GM21619 (cell line): ENCODE data around the gene TRABD.
"Not testable (repeated sequence)": the region's sequence is repeated elsewhere in the genome, so short reads cannot be mapped to it uniquely, and the experiment has no call there.

Source experiments
- ATAC-seq: cut with Tn5 transposase; IDR thresholded peaks from one replicate; pipeline ENCODE4 v1.9.1; 2021; ENCODE audit not compliant: unreplicated experiment

The TRABD gene, protein sequence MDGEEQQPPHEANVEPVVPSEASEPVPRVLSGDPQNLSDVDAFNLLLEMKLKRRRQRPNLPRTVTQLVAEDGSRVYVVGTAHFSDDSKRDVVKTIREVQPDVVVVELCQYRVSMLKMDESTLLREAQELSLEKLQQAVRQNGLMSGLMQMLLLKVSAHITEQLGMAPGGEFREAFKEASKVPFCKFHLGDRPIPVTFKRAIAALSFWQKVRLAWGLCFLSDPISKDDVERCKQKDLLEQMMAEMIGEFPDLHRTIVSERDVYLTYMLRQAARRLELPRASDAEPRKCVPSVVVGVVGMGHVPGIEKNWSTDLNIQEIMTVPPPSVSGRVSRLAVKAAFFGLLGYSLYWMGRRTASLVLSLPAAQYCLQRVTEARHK

DNA sequence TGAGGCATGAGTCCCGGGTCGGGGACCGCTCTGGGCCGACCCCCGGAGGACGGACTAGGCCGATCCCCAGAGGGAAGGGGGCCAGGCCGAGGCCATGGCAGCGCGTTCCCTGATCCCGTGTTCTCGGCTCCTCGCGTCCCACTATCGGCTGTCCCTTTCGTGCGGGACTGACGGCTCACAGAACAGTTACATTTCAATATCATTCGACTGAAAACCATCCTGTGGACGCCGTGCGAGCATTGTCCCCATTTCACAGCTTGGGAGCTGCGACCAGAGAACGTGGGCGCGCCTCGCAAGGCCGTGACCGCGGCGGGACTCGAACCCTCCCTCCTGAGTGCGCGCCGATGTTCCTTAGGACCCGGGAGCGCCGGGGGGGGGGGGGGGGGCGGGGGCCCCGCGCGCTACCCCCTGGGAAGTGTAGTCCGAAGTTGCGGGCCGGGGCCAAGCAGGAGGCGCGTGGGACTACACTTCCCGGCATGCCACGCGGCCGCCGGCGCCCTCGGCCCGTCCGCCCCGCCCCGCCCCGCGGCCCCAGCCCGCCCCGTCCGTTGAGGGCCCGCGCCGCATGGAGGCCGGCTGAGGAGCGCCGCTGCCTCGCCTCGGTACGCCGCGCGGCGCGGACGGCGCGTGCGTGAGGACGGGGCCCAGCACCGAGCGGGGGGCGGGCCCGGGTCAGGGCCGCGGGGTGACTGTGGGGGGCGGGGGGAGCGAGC is at the start of gene TRABD:
Gene TRABD, plus strand, starts transcription at position 539 of the 713 bp plus-strand sequence. CDS start 7,148 bp downstream, outside the sequence.
- ATAC-seq = no peak

DNA sequence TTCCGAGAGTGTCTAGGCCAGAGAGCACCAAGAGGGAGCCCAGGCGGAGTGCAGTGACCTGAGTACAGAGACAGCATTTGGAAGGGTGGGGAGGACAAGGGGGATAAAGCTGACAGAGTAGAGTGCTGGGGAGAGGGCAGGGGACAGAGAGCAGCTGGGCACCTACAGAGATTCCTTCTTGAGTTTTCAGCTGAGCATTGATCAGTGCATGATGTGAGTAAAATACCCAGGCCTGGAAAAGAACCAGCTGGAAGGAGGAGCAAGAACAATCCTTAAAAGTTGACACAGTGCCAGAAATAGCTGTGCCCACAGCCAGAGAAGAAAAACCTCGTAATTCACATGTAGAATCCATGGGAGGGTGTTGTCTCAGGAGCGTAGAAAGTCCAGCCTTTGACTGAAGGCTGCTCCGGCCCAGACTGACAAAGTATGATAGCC is 49.1 kb upstream of the TRABD start:
- ATAC-seq = no peak

DNA sequence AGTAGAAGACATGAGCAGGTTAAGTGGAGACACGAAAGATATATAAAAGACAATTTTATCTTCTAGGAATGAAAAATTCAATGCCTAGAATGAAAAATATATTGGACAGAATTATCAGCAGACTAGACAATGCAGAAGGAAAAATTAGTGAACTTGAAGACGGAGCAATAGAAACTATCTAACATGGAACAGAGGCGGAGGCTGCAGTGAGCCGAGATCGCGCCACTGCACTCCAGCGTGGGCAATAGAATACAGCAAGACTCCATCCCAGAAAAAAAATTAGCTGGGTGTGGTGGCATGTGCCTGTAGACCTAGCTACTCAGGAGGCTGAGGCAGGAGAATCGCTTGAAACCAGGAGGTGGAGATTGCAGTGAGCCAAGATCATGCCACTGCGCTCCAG is 48.4 kb upstream of the TRABD start:
- not testable (repeated sequence) for ATAC-seq

DNA sequence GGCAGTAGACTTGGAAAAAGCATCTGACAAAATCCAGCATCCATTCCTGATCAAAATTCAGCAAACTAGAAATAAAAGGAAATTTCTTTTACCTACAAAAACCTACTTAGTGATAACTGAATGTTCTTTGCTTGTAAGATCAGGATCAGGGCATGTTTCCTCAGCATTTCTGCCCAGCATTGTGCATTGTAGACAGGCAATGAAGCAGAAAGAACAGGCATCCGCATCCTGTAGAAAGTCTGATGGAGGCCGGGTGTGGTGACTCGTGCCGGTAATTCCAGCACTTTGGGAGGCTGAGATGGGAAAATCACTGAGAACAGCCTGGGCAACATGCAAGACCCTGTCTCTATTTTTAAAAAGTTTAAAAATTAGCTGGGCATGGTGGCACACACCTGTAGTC is 47.7 kb upstream of the TRABD start:
- no peak for ATAC-seq

DNA sequence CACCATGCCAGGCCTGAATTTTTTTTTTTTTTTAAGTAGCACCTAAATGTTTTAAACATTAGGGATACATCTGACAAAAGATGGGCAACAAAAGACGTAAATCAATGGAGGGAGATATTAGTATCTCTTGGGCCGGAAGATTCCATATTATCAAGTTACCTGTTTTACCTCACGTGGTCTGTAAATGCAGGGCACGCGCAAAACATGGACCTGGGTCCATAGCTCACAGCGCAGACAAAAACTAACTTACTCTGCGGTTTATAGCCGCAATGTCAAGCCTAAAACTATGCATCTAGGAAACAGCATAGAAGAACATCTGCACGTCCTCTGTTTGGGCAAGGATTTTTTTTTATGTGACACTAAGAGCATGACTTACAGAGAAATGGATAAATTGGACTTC is 46.7 kb upstream of the TRABD start:
- no peak for ATAC-seq

DNA sequence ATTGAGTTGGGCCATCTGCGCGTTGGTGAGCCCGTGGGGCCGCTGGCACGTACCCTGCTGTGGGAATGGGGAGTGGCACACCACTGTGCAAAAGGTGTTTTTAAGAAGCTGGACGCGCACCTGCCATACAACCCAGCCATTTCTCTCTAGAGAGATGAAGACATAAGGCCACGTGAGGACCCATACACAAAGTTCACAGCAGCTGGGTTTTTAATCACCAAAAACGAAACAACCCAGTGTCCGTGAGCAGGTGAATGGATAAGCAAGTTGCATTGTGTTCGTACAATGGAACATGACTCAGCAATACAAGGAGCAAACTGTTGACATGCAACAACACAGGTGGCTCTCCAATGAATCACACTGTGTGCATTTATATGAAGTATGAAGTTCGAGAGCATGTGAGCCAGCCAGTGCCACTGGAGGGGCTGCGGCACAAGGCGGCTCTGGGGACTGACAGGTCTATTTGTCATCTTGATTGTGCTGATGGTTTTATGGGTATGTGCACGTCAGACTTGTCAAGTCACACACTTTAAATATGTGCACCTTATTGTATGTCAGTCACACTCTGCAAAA is 45.8 kb upstream of the TRABD start:
- ATAC-seq = no peak

DNA sequence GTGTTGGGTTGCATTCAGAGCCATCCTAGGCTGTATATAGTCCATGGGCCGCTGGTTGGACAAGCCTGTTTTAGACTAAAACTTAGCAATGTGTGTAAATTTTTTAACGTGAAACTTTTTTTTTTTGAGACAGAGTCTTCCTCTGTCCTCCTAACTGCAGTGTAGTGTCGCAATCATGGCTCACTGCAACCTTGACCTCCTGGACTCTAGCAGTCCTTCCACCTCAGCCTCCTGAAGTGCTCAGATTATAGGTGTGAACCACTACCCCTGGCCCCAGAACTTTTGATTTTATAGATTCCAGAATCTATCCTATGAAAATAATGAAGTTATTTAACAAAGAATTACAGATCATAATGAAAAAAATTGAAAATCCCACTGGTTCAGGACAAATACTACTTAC is 45.1 kb upstream of the TRABD start:
- no peak for ATAC-seq

DNA sequence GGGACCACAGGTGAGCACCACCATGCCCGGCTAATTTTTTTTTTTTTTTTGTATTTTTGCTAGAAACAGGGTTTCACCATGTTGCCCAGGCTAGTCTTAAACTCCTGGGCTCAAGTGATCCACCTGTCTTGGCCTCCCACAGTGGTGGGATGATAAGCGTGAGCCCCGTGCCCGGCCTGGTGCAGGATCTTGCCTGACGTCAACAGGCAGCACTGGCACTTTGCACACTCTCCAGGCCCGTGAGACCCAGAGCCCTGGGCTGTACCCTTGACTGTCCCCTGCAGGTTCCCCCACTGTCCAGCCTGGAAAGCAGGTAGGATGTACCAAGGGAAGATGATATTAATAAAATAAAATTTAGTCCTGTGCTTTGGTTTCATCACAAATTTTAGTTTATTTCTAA is 44.3 kb upstream of the TRABD start:
- ATAC-seq = no peak

DNA sequence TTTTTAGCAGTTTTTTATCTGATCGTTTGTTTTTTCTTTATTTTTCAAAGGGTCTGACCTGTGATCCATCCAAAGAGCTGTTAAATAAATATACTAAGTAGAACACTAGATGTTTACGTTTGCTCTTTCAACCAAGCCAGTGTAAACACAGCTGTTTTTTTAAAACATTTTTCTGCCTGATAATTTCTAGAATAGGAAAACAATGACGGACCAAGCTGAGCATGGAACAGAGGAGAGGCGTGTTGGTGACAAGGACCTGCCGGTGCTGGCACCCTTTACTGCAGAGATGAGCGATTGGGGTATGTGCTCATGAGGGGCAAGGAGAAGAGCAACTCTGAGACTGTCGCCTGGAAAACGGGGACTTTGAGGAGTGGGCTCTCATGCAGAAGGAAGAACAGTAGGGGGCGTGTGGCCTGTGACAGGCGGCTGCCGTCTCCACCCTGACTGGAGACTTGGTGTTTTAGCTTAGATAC is 43.8 kb upstream of the TRABD start:
- ATAC-seq = no peak

DNA sequence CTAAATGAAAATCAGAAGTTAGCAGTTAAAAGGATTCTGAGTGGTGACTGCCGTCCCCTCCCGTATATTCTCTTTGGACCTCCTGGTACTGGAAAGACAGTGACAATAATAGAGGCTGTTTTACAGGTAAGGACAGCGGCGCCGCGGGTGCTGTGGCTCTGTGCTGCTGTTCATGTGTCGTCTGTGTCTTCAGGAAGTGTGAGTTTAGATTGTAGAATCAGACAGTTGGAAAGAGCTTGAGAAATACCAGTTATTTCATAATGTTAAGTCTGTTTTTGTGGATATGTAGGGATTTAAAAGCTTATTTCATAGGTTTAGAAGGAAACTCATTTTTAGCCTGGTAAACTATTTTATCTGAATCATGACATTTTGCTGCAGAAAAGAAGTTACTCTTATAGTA is 42.6 kb upstream of the TRABD start:
- no peak for ATAC-seq

DNA sequence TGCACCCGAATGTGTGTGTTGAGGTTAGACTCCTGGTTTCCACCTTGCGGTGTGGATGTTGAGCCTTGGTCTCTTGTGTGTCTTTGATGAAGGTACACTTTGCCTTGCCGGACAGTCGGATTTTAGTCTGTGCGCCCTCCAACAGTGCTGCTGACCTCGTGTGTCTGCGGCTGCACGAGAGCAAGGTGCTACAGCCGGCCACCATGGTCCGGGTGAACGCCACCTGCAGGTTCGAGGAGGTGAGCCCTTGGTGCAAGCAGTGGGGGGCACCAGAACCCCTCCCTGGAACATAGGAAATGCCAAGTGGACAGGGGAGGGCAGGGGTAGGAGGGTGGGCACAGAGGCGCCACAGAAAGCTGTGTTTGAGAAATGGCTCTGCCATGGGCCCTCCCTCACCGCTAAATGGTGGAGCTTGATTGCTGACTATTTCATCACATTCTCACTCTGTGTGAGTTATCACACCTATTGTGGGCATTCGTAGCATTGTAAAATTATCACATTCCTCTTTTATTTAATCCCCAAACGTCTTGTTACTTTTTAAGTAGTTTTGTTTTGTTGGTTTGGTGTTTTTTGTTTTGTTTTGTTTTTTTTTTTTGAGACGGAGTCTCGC is 41.6 kb upstream of the TRABD start:
- no peak for ATAC-seq

DNA sequence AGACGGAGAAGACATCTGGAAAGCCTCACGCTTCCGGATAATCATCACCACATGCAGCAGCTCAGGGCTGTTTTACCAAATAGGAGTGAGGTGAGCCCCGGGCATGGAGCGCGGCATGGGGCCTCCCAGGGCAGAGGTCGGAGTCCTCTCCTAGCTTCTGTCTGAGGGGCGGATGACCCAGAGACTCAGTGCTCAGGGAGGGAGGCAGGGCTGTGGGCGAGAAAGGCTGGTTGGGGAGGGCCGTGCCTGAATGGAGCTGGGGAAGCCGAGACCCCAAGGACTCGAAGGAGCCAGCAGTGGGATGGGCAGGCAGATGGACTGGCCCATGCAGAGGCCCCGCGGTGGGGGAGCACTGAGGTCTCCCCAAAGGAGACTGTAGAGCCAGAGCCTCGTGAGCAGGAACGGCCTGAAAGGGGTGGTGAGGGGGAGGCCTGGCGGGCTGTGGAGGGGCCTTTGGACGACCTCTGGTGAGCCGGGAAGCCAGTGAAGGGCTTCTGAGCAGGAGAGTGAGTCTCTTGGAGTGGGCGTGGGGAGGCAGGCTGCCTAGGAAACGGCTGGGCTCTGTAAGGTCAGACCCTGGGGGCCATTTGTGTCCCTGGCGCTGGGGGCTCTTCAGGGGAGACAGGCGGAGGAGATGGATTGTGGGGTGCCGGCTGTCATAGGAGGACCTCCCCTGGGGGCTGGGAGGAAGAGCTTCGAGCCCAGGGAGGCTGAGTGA is 39.8 kb upstream of the TRABD start:
- no peak for ATAC-seq

DNA sequence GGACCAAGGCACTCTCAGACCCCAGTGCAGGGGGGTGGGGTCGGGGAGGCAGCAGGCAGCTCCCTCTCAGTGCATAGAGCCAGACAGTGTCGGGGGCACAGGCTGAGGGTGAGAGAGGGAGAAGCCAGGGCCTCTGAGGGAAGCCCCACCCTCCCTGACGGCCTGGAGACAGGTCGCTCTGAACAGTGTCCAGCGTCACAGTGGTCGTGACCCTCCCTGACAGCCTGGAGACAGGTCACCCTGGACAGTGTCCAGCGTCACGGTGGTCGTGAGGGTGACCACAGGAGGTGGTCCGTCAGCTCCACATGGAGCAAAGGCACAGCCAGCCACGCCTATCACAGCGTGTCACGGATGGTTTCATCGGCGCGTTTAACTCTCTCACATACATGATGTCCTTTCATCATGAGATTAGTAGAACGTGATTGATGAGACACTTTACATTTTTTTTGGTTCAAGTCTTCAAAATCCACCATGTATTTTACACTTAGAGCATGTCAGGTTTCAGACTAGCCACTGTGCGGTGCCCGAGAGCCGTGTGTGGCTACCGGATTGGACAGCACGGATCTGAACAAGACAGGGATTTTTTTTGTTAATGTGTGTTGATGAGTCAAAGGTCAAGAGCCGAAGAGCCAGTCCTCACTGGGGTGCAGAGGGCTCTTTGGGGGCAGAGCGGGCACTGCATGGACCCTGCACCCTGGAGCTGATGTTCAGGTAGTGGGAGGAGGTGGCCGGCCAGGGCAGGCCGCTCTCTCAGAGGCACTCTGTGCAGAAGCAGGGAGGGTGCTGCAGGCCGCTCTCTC is 39.1 kb upstream of the TRABD start:
- no peak for ATAC-seq

DNA sequence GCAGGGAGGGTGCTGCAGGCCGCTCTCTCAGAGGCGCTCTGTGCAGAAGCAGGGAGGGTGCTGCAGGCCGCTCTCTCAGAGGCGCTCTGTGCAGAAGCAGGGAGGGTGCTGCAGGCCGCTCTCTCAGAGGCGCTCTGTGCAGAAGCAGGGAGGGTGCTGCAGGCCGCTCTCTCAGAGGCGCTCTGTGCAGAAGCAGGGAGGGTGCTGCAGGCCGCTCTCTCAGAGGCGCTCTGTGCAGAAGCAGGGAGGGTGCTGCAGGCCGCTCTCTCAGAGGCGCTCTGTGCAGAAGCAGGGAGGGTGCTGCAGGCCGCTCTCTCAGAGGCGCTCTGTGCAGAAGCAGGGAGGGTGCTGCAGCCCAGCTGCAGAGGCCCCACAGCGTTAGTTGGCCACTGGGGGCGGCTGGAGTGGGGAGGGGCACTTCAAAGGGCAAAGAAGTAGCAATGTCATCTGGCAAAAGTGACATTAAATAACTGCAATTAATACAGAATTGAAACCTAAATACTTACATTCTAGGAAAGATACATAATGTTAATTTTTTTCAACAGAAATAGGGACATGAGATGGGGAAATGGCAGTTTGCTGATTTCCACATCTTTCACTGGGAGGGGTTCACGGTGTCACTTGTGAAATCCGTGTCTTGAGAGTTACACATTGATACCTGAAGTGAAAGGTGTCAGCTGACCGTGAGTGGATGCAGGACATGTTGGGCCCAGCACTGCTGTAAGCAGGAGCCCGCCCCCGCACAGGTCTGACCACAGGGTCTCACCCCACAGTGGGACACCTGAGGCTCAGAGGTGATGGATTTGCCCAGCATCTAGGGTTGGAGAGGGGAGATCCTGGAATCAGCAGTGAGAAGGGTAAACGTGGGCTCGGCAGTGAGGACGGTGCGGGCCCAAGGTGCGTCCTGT is 38.2 kb upstream of the TRABD start:
- not testable (repeated sequence) for ATAC-seq

DNA sequence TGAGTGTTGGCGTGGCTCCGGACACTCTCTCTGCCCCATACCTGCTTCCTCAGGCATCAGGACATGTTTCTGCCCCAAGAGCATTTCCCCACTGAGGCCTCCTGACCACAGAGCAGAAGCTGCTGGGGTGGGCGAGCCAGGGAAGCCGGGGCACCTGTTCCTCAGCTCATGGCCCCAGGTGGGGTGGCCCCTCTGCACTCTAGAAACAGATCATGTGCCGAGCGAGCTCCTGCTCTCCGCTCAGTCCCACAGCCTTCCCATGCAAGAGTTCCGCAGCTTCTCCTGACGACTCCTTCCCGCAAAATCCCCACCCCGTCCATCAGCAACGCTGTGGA is 37.6 kb upstream of the TRABD start:
- ATAC-seq = no peak

DNA sequence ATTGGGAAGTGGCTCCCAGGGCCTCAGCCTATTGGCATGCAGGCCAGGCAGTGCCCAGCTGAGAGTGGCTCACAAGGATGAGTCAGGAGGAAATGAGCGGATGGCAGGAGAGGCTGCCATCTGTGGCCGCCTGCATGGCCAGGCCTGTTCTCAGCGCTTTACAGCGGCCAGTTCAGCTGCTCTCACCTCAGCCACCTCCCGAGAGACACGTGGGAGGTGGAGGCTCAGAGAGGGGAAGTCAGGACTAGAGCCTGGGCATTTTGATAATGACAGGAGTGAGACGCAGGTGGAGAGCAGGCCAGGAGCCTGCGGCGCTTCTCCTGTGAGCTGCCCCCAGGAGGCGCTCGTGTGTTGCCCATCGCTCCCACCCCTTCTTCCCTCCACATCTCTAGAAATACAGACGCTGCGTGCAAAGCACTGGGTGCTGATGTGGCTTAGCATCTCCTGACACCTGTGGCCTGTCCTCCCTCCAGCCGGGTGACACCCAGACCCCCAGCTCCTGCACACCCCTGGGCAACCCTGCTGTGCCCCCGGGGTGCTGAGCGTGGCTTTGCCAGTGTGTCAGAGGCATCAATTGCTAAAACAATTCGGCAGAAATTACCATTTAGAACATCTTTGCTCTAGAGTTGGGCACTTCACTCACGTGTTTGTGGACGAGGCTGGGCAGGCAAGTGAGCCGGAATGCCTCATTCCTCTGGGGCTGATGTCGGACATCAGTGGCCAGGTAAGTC is 36.6 kb upstream of the TRABD start:
- no peak for ATAC-seq

DNA sequence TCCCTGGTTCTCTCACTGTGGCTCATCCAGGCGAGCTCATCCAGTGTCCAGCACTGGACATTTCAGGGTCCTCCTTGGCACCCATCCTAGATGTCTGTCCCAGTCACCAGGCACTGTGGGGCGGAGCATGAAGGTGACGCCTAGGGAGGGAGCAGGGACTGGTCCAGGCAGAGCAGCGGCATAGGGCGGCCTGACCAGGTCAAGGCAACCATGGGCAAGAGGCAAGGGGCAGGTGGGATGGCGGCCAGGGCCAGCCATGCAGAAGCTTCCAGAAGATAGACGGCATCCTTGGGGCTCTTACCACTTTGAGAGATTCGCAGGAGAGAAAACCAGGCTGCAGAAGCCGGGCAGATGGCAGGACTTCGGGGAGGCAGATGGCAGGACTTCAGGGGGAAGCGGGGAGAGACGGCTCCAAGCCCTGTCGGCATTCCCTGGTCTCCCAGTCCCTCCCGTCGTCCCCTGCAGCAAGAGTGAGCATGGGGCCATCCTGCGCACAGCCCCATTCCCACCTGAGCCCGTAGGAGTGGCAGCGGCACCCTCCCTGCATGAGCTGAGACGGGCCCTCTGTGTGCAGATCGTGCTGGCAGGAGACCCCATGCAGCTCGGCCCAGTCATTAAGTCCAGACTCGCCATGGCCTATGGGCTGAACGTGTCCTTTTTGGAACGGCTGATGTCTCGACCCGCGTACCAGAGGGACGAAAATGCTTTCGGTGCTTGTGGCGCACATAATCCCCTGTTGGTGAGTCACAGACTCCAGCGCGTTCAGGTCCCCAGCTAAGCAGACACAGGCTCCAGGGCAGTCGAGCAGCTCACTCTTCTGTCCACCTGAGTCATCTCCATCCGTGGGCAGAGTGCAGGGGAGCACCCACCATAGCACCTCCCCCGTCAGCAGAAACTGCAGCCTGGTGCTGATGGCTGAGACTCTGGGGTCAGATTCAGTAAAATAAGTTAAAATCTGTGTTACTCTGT is 35.3 kb upstream of the TRABD start:
- ATAC-seq = no peak
